Mesenchymal stem cell (in vitro differentiated cells and primary cell): ENCODE results near the gene CEP72.
"Not testable (repeated sequence)": the region's sequence is repeated elsewhere in the genome, so short reads cannot be mapped to it uniquely, and the experiment has no call there.

Source experiments
- DNase-seq: peaks from one replicate; pipeline ENCODE4 v3.0.0-alpha.2; 2013
- H2AFZ ChIP-seq: one replicate; pipeline ENCODE4 v1.6.1; 2013; ENCODE audit warnings: low read depth, mild to moderate bottlenecking, control low read depth, inconsistent platforms, low read length, moderate library complexity
- H2AK5ac ChIP-seq: 2 replicates; pipeline ENCODE4 v1.6.1; 2013; ENCODE audit warnings: low read length, moderate library complexity, mild to moderate bottlenecking, inconsistent platforms; ENCODE audit not compliant: severe bottlenecking
- H2BK120ac ChIP-seq: one replicate; pipeline ENCODE4 v1.6.1; 2013; ENCODE audit warnings: low read depth, mild to moderate bottlenecking, inconsistent platforms, low read length, moderate library complexity
- H2BK12ac ChIP-seq, 2 experiments: one replicate each; pipeline ENCODE4 v1.6.1; 2013; ENCODE audit warnings: inconsistent platforms in 2 of 2, low read length in 2 of 2, mild to moderate bottlenecking in 2 of 2, moderate library complexity in 2 of 2, control low read depth in 1 of 2
- H2BK15ac ChIP-seq: one replicate; pipeline ENCODE4 v1.6.1; 2013; ENCODE audit warnings: mild to moderate bottlenecking, low read depth, inconsistent platforms; ENCODE audit not compliant: poor library complexity, severe bottlenecking
- H2BK5ac ChIP-seq: 2 replicates; pipeline ENCODE4 v1.6.1; 2013; ENCODE audit warnings: low read depth, mild to moderate bottlenecking, low read length, control low read depth, inconsistent platforms; ENCODE audit not compliant: poor library complexity, severe bottlenecking
- H3K14ac ChIP-seq, 2 experiments: one replicate each; pipeline ENCODE4 v1.6.1; 2013; ENCODE audit warnings: inconsistent platforms in 2 of 2, low read length in 2 of 2, control low read depth in 1 of 2, mild to moderate bottlenecking in 1 of 2, moderate library complexity in 1 of 2
- H3K18ac ChIP-seq, 2 experiments: one replicate each; pipeline ENCODE4 v1.6.1; 2013; ENCODE audit warnings: inconsistent platforms in 2 of 2, low read length in 2 of 2, control low read depth in 1 of 2, low read depth in 1 of 2, mild to moderate bottlenecking in 1 of 2
- H3K23ac ChIP-seq, 2 experiments: one replicate each; pipeline ENCODE4 v1.6.1; 2013; ENCODE audit warnings: inconsistent platforms in 2 of 2, low read length in 2 of 2, mild to moderate bottlenecking in 2 of 2, moderate library complexity in 2 of 2, control low read depth in 1 of 2
- H3K27ac ChIP-seq: 2 replicates; pipeline ENCODE4 v1.5.1; 2013; ENCODE audit warnings: mild to moderate bottlenecking, moderate library complexity, low read length, control low read depth, inconsistent platforms; ENCODE audit not compliant: poor library complexity, severe bottlenecking
- H3K27me3 ChIP-seq, 2 experiments: 2 replicates each; pipeline versions ENCODE4 v1.6.1 to v1.7.0; 2013; ENCODE audit warnings: low read length in 2 of 2, mild to moderate bottlenecking in 2 of 2, moderate library complexity in 2 of 2, control low read depth in 1 of 2, inconsistent platforms in 1 of 2; ENCODE audit not compliant: control insufficient read depth in 1 of 2, insufficient read depth in 1 of 2
- H3K36me3 ChIP-seq, 2 experiments: 2 replicates each; pipeline versions ENCODE4 v1.6.1 to v1.7.0; 2013; ENCODE audit warnings: low read length in 2 of 2, control low read depth in 1 of 2, inconsistent platforms in 1 of 2, low read depth in 1 of 2, mild to moderate bottlenecking in 1 of 2; ENCODE audit not compliant: insufficient read depth in 2 of 2, control insufficient read depth in 1 of 2
- H3K4ac ChIP-seq, 2 experiments: one replicate each; pipeline ENCODE4 v1.6.1; 2013; ENCODE audit warnings: inconsistent platforms in 2 of 2, low read length in 2 of 2, mild to moderate bottlenecking in 2 of 2, moderate library complexity in 2 of 2, control low read depth in 1 of 2, low read depth in 1 of 2
- H3K4me1 ChIP-seq: 2 replicates; pipeline ENCODE4 v1.6.1; 2013; ENCODE audit warnings: low read depth, low read length, control low read depth; ENCODE audit not compliant: control insufficient read depth, insufficient read depth
- H3K4me2 ChIP-seq: 2 replicates; pipeline ENCODE4 v1.6.1; 2013; ENCODE audit warnings: low read length, mild to moderate bottlenecking, inconsistent platforms; ENCODE audit not compliant: poor library complexity, severe bottlenecking
- H3K4me3 ChIP-seq, 2 experiments: 2 replicates each; pipeline versions ENCODE4 v1.5.1 to v1.7.0; 2013; ENCODE audit warnings: low read length in 2 of 2, mild to moderate bottlenecking in 2 of 2, control low read depth in 1 of 2, low read depth in 1 of 2; ENCODE audit not compliant: insufficient read depth in 1 of 2
- H3K79me1 ChIP-seq: replicated peaks from 2 replicates; pipeline ENCODE4 v1.6.1; 2013; ENCODE audit warnings: mild to moderate bottlenecking, control low read depth, low read length, inconsistent platforms; ENCODE audit not compliant: poor library complexity, severe bottlenecking
- H3K9ac ChIP-seq: 2 replicates; pipeline ENCODE4 v1.7.0; 2013; ENCODE audit warnings: mild to moderate bottlenecking, low read length, moderate library complexity
- H3K9me3 ChIP-seq: 2 replicates; pipeline ENCODE4 v1.7.0; 2013; ENCODE audit warnings: mild to moderate bottlenecking, low read length; ENCODE audit not compliant: control insufficient read depth
- H4K8ac ChIP-seq: one replicate; pipeline ENCODE4 v1.6.1; 2013; ENCODE audit warnings: inconsistent platforms, mild to moderate bottlenecking, low read length, moderate library complexity
- H4K91ac ChIP-seq: one replicate; pipeline ENCODE4 v1.6.1; 2013; ENCODE audit warnings: mild to moderate bottlenecking, low read length, inconsistent platforms
- WGBS: methylation state at CpG from one replicate; pipeline ENCODE4 v1.1.7; 2013; ENCODE audit warnings: mixed read lengths; 5-methylcytosine and 5-hydroxymethylcytosine counted together

CEP72 gene

DNA sequence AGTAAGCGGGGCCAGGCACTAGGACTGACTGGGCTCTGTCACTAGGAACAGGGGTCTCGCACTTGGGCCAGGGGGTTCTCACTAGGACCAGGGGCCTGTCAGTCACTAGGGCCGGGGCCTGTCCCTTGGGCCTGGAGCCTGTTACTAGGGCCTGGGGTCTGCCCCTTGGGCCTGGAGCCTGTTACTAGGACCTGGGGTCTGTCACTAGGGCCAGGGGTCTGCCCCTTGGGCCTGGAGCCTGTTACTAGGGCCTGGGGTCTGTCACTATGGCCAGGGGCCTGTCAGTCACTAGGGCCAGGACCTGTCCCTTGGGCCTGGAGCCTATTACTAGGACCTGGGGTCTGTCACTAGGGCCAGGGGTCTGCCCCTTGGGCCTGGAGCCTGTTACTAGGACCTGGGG lies 70.1 kb downstream of the CEP72 start:
- not testable (repeated sequence) for H3K4me3 ChIP-seq, H4K8ac ChIP-seq, H3K4me2 ChIP-seq, H3K18ac ChIP-seq, H2BK12ac ChIP-seq, H2BK120ac ChIP-seq, H3K9ac ChIP-seq, H3K79me1 ChIP-seq, H3K4ac ChIP-seq, H3K27ac ChIP-seq, H2BK5ac ChIP-seq, H2AFZ ChIP-seq, DNase-seq, H4K91ac ChIP-seq, H3K36me3 ChIP-seq, H3K9me3 ChIP-seq, H2AK5ac ChIP-seq, H3K23ac ChIP-seq, H2BK15ac ChIP-seq, H3K4me1 ChIP-seq, H3K14ac ChIP-seq
- H3K27me3 ChIP-seq = peaks cover 4 to 13% of the 10 kb centered on the region in 2 experiments
- 69% methylated on average over 1 of the region's 3 CpGs for WGBS

- not testable (repeated sequence) for H4K91ac ChIP-seq, H3K14ac ChIP-seq, H3K27ac ChIP-seq, H4K8ac ChIP-seq, H2BK120ac ChIP-seq, H2BK5ac ChIP-seq, H2BK15ac ChIP-seq, H3K9ac ChIP-seq, H2AK5ac ChIP-seq, H3K4me2 ChIP-seq, H3K9me3 ChIP-seq, H3K36me3 ChIP-seq, H3K4me3 ChIP-seq, H2BK12ac ChIP-seq, H3K18ac ChIP-seq, H3K23ac ChIP-seq, H3K4ac ChIP-seq, DNase-seq, H2AFZ ChIP-seq, H3K4me1 ChIP-seq, H3K79me1 ChIP-seq
- 81% methylated on average over 13 of the region's 17 CpGs for WGBS
- H3K27me3 ChIP-seq = peaks cover 4 to 12% of the 10 kb centered on the region in 2 experiments
Measured at GRCh38 chr5:682651-683358, 70.7 kb downstream of the CEP72 start.

- no peak overlapping the region for H2AK5ac ChIP-seq
- H3K14ac ChIP-seq = no peak overlapping the region
- H4K8ac ChIP-seq = no peak overlapping the region
- no peak overlapping the region for H2AFZ ChIP-seq
- no peak overlapping the region for H2BK120ac ChIP-seq
- H3K4me2 ChIP-seq = no peak overlapping the region
- no peak overlapping the region for H2BK12ac ChIP-seq
- DNase-seq = no peak
- H3K27ac ChIP-seq = no peak overlapping the region
- no peaks in the 10 kb centered on the region for H3K79me1 ChIP-seq
- no peak overlapping the region for H3K18ac ChIP-seq
- no peak overlapping the region for H2BK15ac ChIP-seq
- 81% methylated on average over 29 of the region's 30 CpGs for WGBS
- H3K4me3 ChIP-seq = no peak overlapping the region
- H3K9ac ChIP-seq = no peak overlapping the region
- no peaks in the 10 kb centered on the region for H3K36me3 ChIP-seq
- H3K9me3 ChIP-seq = no peaks in the 10 kb centered on the region
- H3K4ac ChIP-seq = no peak overlapping the region
- H3K23ac ChIP-seq = no peak overlapping the region
- H2BK5ac ChIP-seq = no peak overlapping the region
- H3K27me3 ChIP-seq = peaks cover 4 to 12% of the 10 kb centered on the region in 2 experiments
- H4K91ac ChIP-seq = no peak overlapping the region
- peaks cover 2% of the 10 kb centered on the region for H3K4me1 ChIP-seq
Measured at GRCh38 chr5:683551-684481, 71.7 kb downstream of the CEP72 start.

DNA sequence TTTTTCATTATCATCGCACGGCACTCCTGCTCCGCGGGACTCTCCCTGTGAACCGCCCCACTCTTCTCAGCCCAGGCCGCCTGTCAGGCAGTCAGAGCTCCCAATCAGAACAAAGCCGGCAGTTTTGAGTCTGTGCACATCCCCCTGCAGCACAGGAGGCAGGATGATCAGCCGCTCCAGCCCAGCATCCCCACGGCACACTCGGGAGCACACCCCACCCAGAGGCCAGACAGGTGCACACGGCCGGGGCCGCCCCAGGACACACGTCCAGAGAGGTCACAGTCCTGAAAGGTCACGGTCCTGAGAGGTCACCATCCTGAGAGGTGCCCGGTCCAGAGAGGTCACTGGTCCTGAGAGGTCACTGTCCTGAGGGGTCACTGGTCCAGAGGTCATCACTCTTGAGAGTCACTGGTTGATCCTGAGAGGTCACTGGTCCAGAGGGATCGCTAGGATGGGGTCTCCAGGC lies 72.6 kb downstream of the CEP72 start:
- no peak overlapping the region for H2AK5ac ChIP-seq
- no peaks in the 10 kb centered on the region for H3K9me3 ChIP-seq
- peaks cover 2% of the 10 kb centered on the region for H3K4me1 ChIP-seq
- no peak overlapping the region for H3K9ac ChIP-seq
- no peak overlapping the region for H3K18ac ChIP-seq
- H2BK12ac ChIP-seq = no peak overlapping the region
- peaks cover 4 to 12% of the 10 kb centered on the region in 2 experiments for H3K27me3 ChIP-seq
- no peak overlapping the region for H3K4ac ChIP-seq
- H3K14ac ChIP-seq = no peak overlapping the region
- no peak overlapping the region for H2AFZ ChIP-seq
- no peak overlapping the region for H4K8ac ChIP-seq
- DNase-seq = no peak
- no peak overlapping the region for H2BK120ac ChIP-seq
- no peak overlapping the region for H3K23ac ChIP-seq
- no peak overlapping the region for H4K91ac ChIP-seq
- no peaks in the 10 kb centered on the region for H3K36me3 ChIP-seq
- H3K27ac ChIP-seq = no peak overlapping the region
- WGBS = 85% methylated on average over 17 of the region's 17 CpGs
- no peak overlapping the region for H3K4me3 ChIP-seq
- no peaks in the 10 kb centered on the region for H3K79me1 ChIP-seq
- no peak overlapping the region for H2BK15ac ChIP-seq
- no peak overlapping the region for H3K4me2 ChIP-seq
- no peak overlapping the region for H2BK5ac ChIP-seq
